GM18520 (cell line): ENCODE data around the gene KRTAP5-3.

Source experiments
- ATAC-seq: cut with Tn5 transposase; IDR thresholded peaks from one replicate; pipeline ENCODE4 v1.9.1; 2021; ENCODE audit not compliant: unreplicated experiment

KRTAP5-3 gene

DNA sequence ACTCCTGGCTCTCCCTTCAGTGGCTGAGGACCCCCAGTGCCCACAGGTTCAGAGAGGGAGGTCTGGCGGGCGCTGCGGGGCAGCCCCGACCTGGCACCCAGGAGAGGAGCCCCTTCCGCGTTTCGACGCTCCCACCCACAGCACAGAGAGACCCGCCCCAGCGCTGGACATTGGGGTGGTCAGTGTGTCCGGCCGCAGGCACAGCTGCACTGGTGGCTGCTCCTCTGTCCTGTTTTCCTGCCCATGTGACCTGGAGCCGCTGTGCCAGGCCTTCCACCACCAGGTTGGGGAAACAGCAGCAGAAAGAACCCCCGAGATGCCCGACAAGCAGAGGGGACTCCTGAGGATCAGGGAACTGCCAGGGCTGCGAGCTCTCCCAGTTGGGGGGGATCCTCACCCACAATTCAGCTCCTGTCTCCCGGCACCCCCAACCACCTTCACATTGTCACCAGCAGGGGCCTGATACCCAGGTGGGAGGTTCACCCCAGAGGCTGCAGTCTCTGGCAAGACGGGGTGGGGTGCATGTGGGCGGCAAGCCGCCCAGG lies 35.0 kb upstream of the KRTAP5-3 start:
- ATAC-seq, result no peak

DNA sequence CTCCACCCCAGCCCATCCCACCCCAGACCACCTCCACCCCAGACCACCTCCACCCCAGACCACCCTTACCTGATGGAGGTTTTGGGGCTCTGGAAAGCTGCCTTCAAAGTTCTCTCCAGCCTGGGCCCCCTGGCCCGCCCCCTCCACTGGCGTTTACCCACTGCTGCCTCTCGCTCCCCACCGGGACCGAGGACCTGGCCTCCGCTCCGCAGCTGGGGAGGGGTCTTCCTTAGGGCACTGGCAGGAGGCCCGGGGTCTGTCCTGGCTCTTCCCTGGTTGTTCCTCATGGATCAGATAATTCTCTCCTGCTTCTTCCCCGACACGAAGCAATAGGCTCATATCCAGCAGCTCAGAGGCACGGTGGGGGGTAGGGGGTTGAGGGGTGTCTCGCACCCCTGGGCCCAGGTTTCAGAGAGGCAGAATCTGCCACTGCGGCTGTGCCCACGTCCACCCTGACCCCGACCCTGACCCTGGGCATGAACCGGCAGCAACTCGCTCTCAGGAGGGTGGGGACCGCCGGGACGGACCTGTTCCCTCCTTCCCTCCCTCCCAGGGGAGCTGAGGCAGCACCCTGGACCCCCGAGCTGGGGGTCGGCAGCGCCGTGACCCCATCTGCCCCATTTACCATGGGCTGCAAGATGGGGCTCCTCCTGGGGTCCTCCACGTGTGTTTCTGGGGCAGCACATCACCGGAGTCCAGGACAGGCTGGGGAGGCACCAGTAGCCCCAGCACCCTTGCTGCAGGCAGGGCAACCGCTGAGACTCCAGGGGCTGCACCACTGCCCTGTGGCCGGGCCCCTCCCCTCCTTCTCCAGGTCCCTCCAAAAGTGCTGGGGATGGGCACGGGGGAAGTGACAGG lies 34.3 kb upstream of the KRTAP5-3 start:
- no peak for ATAC-seq

DNA sequence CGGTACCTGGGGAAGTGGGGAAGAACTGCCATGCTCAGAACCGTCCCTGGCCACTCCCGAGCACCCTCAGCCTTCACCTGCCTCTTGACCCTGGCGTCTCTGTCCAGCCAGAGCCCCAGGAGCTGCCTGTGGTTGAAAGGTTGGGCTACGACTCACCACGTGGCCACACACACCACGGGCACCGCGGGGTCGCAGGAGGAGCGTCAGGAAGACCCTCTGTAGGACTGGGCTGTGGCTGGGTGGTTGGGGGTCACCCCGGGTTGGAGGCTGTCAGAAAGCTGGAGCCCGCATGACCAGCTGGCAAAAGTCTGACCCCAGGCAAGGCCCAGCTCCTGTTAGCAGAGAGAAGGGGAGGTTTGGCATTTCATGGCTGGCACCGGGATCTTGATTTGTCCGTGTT lies 32.8 kb upstream of the KRTAP5-3 start:
- ATAC-seq, result no peak

DNA sequence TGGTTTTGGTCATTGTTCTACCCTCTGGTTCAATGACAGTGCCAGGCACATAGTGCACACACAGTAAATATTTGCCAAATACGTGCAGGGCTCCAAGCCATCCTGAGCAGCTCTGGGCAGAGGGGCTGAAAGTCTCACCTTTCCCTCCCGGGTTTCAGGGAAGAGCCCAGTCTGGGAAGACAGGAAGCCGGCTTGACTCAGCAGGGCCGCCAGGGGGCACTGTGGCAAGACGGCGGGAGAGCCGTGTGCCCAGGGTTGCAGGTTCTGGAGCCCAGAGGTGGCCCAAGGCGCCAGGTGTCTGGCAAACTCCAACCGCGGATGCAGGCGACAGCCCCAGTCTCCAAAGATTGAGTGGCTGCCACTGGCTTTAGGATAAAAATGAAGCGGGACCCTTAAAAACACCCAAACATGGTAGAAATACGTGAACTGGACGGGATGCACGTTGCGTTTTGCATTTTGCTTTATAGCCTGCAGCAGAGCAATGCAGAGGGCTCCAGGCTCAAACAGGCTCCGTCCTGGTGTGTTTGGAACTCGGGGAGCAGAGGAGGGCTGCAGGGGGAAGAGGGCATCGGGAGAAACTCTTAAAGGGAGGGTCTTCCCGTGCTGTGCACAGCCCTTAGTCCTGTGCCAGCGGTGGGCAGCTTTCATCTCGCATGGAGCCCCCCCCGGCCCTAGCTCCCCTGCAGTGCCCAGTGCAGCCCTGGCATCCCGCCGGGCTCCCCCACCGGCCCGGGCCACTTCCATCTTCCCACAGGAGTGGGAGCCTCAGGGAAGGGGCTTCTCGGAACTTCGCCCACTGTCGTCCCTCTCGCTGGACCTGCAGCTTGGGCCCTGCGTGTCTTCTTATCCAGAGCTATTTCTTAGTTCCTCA lies 32.0 kb upstream of the KRTAP5-3 start:
- no peak for ATAC-seq

DNA sequence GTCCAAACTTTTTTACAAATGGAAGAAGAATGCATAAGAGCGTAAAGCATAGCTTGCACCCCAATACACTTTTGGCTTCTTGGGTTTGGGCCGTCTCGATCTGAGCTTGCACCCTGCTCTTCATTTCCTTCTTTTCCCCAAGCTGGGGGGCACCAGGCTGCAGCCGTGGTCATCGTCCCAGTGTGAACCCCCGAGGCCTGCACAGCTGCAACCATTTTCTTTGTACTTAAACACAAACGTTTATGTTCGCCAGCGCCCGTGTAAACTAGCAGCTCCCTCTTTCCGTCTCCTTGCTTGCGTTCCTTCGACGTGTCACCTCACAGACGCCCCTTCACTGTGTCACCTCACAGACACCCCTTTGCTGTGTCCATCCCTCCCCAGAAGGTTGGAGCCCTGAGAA lies 31.4 kb upstream of the KRTAP5-3 start:
- ATAC-seq, result no peak

DNA sequence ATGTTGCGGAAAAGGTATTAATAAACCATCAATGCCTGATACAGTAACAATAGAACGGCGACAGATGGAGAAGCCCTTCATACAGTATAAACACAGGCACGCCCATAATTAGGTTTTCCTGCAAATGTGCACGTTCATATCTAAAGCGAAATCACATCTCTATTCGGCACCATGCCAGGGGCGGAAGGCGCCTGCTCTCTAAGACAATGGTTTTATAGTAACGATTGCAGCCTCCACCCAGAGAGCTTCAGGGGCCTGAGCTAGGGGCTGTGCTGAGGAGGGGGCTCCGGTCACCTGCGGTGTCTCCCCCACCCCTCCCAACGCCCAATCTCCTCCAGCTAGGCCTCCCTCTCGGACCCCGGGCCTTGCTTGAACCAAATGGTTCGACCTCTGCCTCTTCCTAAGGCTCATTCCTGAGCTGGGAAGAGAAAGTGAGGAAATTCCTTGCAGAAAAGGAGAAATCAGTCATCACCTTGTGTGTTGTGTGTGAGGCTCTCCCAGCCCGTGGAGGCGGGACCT lies 30.9 kb upstream of the KRTAP5-3 start:
- ATAC-seq, result no peak

DNA sequence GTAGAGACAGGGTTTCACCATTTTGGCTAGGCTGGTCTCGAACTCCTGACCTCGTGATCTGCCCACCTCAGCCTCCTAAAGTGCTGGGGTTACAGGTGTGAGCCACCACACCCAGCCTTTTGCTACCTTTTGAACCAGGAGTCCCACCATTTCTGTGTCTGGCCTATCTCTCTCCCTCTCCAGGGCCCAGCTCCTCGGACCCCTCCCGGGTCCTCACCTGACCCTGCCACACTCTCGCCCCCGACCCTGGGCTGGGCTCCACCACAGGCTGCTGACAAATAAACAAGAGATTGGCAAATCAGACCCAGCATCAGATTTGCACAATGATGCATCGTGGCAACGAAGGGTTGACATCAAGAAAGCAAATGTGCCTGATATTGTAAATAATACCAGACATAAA lies 30.1 kb upstream of the KRTAP5-3 start:
- no peak for ATAC-seq

DNA sequence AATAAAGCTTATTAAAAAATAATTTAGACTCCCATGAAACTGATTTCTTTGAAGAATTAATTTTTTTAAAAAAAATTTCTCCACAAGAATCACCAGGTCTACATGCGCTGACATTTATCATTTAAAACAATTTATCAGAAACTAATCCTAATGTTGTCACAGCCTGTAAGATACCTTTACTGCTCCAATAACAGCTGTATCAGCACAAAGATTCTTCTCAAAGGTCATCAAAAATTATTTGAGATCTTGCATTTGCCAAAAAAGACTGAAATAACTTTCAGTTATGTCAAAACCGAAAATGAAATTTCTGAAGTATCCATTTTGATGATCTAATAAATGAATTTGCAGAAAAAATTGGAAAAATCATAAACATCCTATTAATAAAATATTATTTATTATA lies 29.4 kb upstream of the KRTAP5-3 start:
- ATAC-seq, result no peak

DNA sequence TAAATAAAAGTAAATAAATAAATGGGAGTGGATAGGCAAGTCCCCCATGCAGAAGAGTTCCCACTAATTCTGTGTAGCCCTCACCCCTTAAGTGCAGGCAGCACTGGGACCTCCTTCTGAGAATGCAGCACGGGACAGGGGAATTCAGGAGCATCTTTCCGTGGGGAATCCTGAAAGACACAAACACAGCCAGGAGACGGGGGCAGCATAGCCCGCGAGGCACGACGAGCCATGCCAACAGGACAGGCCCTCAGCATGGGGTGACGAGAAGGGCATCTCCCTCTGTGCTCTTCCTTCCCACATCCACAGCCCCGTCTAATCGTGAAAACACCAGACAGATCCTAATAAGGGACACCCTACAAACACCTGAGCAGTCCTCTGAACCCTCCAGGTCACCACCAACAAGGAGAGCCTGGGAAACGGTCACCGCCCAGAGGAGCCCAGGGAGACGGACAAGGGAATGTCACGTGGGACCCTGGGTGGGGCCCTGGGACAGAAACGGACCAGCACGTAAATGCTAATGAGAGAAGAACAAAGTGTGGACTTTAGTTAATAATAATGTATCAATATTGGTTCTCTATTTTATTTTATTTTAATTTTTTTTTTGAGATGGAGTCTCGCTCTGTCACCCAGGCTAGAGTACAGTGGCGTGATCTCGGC lies 28.2 kb upstream of the KRTAP5-3 start:
- ATAC-seq, result no peak

DNA sequence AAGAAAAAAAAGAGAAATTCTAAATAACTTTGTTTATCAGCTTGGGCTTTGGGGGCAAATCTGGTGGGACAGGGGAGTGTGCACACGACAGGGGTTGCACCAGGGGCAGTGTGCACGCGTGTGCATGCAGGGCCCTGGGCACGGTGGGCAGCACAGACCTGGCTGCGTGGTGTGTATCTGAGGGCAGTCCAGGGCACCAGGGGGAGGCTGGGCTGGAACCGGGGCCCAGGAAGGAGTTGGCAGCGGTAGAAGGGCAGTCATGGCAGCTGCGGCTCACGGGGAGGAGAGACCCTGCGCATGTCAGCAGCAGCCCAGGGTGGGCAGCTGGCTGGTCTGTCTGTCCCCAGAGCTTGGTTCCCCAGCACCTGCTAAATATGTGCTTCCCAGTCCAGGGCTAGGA lies 25.6 kb upstream of the KRTAP5-3 start:
- ATAC-seq, result no peak

DNA sequence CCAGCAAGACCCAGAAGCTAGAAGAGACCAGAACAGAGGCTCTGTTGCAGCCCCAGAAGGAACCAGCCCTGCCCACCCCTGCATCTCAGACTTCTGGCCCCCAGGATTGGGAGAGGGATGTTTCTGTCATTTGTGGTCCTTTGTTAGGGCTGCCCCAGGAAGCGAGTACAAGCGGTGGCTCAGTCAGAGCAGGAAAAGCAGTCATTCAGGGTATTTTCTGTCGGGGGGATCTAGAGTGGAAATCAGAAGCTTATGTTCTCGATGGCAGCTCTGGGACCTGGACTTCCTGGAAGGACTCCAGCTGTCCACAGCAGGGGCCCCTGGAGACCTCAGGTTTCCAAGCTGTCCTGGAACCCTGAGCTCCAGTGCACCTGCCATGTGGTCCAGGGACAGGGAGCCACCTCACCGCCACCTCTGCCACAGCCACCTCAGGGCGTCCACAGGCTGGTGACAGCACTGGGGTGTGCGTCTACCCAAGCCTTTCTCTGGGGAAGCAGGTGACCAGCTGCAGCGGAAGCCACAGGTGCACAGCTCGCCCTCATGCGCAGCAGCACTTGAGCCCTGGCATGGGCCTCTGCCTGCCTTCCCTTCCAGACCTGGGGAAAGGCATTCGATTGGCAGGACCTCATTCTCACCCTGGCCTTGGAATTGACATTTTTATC lies 23.9 kb upstream of the KRTAP5-3 start:
- ATAC-seq, result no peak

DNA sequence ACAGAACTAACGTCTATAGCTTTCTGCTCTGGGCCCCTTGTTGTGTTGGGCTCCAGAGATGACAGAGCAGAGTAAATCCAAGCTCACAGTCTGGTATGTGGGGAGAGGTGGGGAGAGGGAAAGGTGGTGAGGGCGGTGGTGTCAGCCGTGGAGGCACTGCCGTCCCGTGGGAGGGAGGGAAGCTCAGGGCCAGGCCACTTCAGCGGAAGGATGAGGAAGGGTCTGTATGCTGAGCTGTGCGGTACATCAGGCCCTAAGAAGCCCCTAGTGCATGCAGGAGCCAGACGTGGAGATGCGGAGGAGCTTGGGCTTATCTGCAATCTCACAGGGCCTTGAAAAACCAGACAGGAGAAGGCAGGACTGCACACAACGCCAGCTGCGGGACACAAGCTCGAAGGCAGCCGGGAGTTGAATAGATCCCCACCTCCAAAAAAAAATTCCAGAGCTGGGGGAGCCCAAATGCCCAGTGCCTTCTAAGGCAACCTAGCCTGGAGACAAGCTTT lies 22.9 kb upstream of the KRTAP5-3 start:
- ATAC-seq, result no peak

DNA sequence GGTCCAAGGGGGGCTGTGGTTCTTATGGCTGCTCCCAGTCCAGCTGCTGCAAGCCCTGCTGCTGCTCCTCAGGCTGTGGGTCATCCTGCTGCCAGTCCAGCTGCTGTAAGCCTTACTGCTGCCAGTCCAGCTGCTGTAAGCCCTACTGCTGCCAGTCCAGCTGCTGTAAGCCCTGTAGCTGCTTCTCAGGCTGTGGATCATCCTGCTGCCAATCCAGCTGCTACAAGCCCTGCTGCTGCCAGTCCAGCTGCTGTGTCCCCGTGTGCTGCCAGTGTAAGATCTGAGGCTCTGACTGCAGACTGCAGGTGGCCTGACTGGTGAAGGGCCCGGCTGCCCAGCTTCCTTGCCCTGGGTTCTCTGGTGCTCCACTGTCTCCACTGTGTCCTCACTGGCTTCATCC lies 22.0 kb upstream of the KRTAP5-3 start:
- no peak for ATAC-seq

DNA sequence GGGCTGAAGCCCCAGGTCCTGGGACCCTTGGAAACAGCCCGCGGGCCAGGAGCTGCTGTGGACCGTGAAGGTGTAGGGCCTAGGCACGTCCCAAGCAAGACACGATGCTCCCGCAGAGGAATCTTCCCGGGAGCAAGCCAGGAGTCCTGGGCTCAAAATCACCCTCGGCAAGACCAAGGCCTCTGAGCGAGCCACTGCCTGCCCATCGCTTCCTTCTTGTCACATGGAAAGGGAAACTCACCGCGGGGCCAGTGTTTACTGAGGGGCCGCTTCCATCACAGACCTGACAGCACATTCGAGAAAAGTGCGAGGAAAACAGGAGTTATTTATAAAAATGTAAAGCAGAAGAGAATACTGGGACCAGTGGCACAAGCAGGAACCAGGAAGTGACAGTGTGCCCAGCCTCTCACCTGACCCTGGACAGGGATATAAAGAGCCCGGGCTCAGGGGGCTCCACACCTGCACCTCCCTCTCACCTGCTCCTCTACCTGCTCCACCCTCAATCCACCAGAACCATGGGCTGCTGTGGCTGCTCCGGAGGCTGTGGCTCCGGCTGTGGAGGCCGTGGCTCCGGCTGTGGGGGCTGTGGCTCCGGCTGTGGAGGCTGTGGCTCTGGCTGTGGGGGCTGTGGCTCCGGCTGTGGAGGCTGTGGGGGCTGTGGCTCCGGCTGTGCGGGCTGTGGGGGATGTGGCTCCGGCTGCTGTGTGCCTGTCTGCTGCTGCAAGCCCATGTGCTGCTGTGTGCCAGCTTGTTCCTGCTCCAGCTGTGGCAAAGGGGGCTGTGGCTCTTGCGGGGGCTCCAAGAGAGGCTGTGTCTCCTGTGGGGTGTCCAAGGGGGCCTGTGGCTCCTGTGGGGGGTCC lies 21.3 kb upstream of the KRTAP5-3 start, which contains the start of gene KRTAP5-5:
Gene KRTAP5-5 (plus strand): TSS at position 450 of the 860 bp plus-strand sequence. CDS start 66 bp downstream, at position 516.
- ATAC-seq, result no peak

DNA sequence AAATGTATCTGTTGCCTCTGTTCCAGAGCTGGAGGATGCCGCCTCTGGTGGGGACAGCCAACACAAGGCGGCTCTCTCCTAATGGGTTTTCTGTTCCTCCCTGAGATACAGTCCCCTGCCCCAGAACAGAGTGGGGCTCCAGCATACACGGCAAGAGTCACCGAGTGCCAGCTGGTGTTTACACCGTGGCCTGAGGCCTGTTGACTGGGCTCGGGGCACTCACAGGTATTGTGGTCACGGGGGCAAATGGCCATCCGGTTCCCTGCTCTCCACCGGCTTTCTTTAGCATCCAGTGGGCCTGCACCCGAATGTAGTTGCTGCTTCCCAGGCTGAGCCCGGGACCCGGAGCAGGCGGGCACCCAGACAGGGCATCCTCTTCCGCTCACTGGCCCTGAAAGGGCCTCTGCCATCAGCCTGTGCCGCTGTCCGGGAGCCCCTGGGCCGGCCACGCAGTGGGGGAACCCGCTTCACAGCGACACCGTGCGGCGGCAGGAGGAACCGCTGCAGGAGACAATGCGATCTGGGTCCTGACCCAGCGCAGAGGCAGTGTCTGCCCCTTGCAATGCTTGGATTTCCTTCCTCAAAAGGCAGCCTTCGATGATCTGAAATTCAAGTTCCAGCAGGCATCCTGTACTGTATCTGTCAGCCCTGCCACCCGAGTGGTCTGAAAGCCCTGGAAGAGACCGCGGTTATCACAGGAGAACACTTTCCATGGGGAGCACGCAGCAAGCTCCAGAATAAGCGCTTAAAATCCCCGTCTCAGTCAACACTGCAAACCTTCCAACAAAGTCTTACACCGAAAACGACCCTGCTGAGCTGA lies 20.5 kb upstream of the KRTAP5-3 start:
- ATAC-seq, result no peak

DNA sequence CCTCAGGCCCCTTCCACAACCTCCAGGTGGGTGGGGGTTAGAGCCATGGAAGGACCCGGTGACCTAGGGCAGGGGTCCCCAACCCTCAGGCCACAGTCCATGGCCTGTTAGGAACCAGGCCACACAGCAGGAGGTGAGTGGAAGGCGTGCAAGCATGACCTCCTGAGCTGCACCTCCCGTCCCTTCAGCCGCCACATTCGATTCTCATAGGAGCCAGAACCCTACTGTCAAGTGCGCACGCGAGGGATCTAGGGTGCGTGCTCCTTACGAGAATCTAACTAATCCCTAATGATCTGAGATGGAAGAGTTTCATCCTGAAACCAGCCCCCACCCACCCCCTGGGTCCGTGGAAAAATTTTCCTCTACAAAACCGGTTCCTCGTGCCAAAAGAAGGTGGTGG lies 17.3 kb upstream of the KRTAP5-3 start:
- no peak for ATAC-seq

DNA sequence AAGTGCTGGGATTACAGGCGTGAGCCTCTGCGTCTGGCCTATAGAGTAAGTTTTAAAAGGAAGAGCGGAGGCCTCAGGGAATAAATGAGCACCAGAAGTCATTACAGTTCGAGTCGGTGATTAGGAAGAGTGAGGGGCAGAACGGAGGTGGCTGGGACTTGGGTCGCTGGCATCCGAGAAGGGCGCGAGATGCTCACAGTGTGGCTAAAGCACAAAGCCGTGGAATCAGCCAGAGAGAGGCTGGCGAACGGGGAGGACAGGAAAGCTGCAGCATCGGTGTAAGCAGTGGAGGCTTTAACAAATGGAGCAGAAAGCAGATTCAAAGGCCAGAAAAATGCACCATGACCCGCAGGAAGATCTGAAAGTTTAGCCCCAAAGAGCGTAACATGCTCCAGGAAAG lies 16.4 kb upstream of the KRTAP5-3 start:
- no peak for ATAC-seq

DNA sequence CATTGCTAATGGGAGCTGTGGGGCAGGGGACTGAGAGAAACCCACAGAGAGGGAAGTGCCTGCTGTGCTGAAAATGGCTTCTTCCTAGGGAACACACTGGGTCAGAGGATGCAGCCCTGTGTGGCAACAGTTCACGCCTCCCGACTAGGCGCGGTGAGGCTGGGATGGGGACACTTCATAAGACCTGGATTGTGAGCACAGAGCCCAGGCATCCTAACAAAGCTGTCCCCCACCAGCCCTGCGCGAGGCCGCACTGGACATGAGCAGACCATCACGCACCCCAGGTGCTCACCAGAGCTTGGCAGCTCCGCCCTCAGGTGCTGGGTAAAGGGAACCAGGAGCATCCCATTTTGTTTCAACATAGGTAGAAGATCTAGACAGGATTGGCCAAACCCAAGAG lies 15.5 kb upstream of the KRTAP5-3 start:
- no peak for ATAC-seq
